Thoracic aorta (tissue), 2 donors: ENCODE results near the gene ZNF407. TPM values are rescaled to one million over a fixed set of nuclear protein-coding genes. Genes with fewer than 3 reads are reported as not detected.

Experiments
- ATAC-seq: fragments of 150-250 bp; one replicate; pipeline ENCODE4 v1.8.0; 2017; ENCODE audit warnings: low read depth; ENCODE audit not compliant: insufficient number of reproducible peaks, low FRiP score
- DNase-seq: peaks from one replicate; pipeline ENCODE4 v3.0.0-alpha.2; 2020; ENCODE audit warnings: low spot score
- H3K27ac ChIP-seq, 2 donors: fragments of 200-600 bp; sonication (generic); 1 replicate in 1 of 2; 2 replicates in 1 of 2; pipeline ENCODE4 v1.5.1; 2016; ENCODE audit warnings: mild to moderate bottlenecking in 2 of 2, moderate library complexity in 2 of 2
- H3K27me3 ChIP-seq: fragments of 200-600 bp; sonication (generic); replicated peaks from 2 replicates; pipeline ENCODE4 v1.6.0; 2016; ENCODE audit warnings: mild to moderate bottlenecking; ENCODE audit not compliant: insufficient read depth
- H3K36me3 ChIP-seq: fragments of 200-600 bp; sonication (generic); one replicate; pipeline ENCODE4 v1.5.1; 2016
- H3K4me1 ChIP-seq, 2 donors: fragments of 200-600 bp; sonication (generic); 1 replicate in 1 of 2; 2 replicates in 1 of 2; pipeline versions ENCODE4 v1.5.1 to v1.6.0; 2016; ENCODE audit warnings: low read depth in 2 of 2, mild to moderate bottlenecking in 1 of 2; ENCODE audit not compliant: control insufficient read depth in 1 of 2
- H3K4me3 ChIP-seq: fragments of 200-600 bp; sonication (generic); 2 replicates; pipeline ENCODE4 v1.5.1; 2016; ENCODE audit warnings: mild to moderate bottlenecking
- H3K9me3 ChIP-seq: fragments of 200-600 bp; sonication (generic); 2 replicates; pipeline ENCODE4 v1.5.1; 2016
- total RNA-seq, 2 donors: library from RNA; depleted of rRNA; stranded (reverse); fragments of >200 nt; gene quantifications; one replicate each; pipeline versions ENCODE4 v1.1.0 to v1.2.3, GENCODE V29; 2016
- TF ChIP-seq, protein P1 (sequence below): fragments of 200-600 bp; sonication (generic); IDR thresholded peaks from one replicate; pipeline ENCODE4 v1.5.1; 2019; ENCODE audit warnings: antibody characterized with exemption

ZNF407 gene
- total RNA-seq, 2 donors from 2014 or later = 18.7 to 26.7 TPM

DNA sequence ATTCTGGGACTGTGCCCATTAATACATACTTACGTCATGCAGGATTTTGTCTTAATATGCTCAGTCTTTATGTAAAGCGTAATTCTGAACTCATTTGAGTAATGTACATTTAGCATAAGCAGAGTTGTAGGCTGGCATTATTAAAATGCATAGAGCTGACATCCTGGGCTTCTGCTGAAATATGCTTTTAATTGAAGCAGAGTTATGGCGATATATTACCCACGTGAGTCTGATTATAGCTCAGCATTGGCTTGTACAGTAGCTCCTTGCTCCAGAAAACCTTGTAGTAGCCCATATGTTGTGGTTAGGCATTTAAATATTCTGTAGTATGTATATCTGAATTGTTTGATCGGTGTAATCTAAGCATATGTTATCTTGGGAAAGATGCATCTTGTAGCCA is 377.3 kb downstream of the ZNF407 start:
- TF ChIP-seq, protein P1, sequence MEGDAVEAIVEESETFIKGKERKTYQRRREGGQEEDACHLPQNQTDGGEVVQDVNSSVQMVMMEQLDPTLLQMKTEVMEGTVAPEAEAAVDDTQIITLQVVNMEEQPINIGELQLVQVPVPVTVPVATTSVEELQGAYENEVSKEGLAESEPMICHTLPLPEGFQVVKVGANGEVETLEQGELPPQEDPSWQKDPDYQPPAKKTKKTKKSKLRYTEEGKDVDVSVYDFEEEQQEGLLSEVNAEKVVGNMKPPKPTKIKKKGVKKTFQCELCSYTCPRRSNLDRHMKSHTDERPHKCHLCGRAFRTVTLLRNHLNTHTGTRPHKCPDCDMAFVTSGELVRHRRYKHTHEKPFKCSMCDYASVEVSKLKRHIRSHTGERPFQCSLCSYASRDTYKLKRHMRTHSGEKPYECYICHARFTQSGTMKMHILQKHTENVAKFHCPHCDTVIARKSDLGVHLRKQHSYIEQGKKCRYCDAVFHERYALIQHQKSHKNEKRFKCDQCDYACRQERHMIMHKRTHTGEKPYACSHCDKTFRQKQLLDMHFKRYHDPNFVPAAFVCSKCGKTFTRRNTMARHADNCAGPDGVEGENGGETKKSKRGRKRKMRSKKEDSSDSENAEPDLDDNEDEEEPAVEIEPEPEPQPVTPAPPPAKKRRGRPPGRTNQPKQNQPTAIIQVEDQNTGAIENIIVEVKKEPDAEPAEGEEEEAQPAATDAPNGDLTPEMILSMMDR = no peak
- no peaks in the 10 kb centered on the region for H3K9me3 ChIP-seq
- no peaks in the 10 kb centered on the region for H3K36me3 ChIP-seq
- H3K4me1 ChIP-seq = no peaks in the 10 kb centered on the region
- ATAC-seq (no peak), DNase-seq (no peak)
- no peak overlapping the region for H3K4me3 ChIP-seq
- H3K27me3 ChIP-seq = no peaks in the 10 kb centered on the region
- no peak overlapping the region for H3K27ac ChIP-seq

DNA sequence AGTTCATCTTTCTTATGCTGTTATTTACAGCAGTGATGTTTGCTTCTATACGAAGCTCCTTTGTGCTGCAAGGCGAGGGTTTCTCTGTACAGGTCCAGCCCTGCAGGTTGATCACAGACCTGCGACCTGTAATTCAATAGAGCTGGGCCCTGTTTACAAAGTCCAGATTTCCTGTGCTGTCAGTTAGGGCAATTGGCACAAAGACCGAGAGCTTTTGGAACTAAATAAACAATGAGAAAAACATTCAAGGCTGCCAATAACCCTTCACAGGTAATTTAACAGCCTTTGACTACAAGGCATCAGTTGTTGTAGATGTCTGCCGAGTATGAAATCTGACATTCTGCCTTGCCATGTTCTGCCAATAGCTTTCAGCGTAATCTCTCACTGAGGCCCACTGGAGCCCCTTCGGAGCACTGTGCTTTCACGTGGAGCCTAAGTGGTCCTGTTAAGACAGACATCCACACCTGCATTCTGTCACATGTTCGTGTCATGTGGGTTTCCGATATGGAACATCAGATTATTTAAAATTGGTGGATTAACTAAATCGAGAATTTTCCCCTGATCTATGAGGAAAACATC is 378.8 kb downstream of the ZNF407 start:
- Histone ChIP-seq H3K36me3 (no peaks in the 10 kb centered on the region), H3K9me3 (no peaks in the 10 kb centered on the region), H3K4me3 (no peak overlapping the region), H3K27me3 (no peaks in the 10 kb centered on the region), H3K27ac (no peak overlapping the region), H3K4me1 (no peaks in the 10 kb centered on the region)
- DNase-seq (no peak), ATAC-seq (no peak)
- TF ChIP-seq, protein P1 = no peak

DNA sequence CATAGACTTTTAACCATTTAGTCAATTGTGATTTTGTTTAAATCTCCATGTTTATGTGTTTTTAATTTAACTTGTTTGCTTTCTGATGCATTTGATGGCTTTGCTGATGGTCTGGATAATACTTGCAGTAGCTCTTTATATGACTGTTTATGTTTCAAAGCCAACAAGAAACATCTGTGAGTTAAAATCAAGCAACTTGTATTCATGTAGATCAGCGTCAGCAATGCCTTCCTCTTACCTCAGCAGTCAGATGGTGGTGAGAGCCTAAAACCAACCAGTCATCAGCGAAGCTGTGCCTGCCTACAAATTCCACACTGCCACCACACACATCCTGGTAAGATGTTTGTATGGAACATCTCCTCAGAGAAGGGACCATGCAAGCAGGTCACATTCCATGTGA is 379.4 kb downstream of the ZNF407 start:
- Histone ChIP-seq H3K36me3 (no peaks in the 10 kb centered on the region), H3K27ac (no peak overlapping the region), H3K4me1 (no peaks in the 10 kb centered on the region), H3K4me3 (no peak overlapping the region), H3K27me3 (no peaks in the 10 kb centered on the region), H3K9me3 (no peaks in the 10 kb centered on the region)
- DNase-seq = no peak
- TF ChIP-seq, protein P1 = no peak
- ATAC-seq = no peak

DNA sequence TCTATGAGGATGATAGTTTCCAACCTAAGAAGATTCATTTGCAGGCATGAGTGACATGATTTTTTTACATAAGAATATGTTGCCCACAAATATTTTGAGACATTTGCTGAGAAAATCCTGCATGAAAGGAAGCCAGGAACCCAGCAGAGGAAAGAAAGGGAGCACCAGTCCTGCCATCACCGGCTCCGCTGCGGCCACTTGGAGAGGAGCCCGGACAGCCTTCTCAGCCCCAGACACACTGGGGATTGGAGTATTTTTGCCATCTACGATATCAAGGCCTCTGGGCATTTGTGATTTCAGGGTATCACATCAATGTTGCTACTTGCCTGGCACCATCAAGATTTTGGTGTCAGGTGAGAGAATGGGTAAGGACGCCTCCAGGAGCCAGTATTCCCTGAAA is 383.0 kb downstream of the ZNF407 start:
- no peaks in the 10 kb centered on the region for H3K27me3 ChIP-seq
- no peak for ATAC-seq
- no peaks in the 10 kb centered on the region for H3K9me3 ChIP-seq
- no peak overlapping the region for H3K4me3 ChIP-seq
- TF ChIP-seq, protein P1 = no peak
- no peak overlapping the region for H3K27ac ChIP-seq
- no peaks in the 10 kb centered on the region for H3K4me1 ChIP-seq
- DNase-seq = no peak
- no peaks in the 10 kb centered on the region for H3K36me3 ChIP-seq

DNA sequence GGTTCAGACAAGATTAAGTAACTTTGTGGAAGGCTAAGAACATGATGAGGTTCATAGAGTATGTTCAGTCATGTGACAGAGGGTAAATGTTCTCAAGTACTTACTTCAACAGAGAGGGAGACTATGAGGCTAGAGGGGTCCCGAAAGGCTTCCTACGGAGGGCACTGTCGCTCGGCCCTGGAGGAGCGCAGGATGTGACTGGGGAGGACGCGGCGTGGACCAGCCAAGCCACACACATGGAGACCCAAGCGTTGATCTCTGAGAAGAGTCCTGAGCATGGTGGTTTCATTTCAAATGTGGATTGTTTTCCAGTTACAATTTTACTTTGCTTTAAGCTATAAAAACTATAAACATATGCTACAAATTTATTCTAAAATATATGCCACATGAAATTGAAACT is 383.8 kb downstream of the ZNF407 start:
- ATAC-seq (no peak), DNase-seq (no peak)
- no peaks in the 10 kb centered on the region for H3K36me3 ChIP-seq
- TF ChIP-seq, protein P1 = no peak
- H3K9me3 ChIP-seq = no peaks in the 10 kb centered on the region
- H3K27me3 ChIP-seq = no peaks in the 10 kb centered on the region
- no peaks in the 10 kb centered on the region for H3K4me1 ChIP-seq
- H3K4me3 ChIP-seq = no peak overlapping the region
- no peak overlapping the region for H3K27ac ChIP-seq
